AG10803 (cell line): Measurements from ENCODE around the gene ROR2.
A peak's percentile ranks its signal among the peaks of the same experiment; 100 is the strongest.

Source experiments
- DNase-seq: peaks from one replicate; pipeline ENCODE4 v3.0.0; 2010; ENCODE audit warnings: low read depth
- H3K4me3 ChIP-seq: 2 replicates; pipeline ENCODE4 v1.5.1; 2011; ENCODE audit warnings: mild to moderate bottlenecking, low read length, control low read depth
- CTCF ChIP-seq: conservative IDR thresholded peaks from 2 replicates; pipeline ENCODE4 v1.5.1; 2011; ENCODE audit warnings: mild to moderate bottlenecking, low read length, control low read depth, inconsistent platforms

The ROR2 gene

GRCh38 chr9:91886414-91887076 lies 63.5 kb downstream of the ROR2 start:
- DNase-seq, result no peak
- no peak for TF ChIP-seq CTCF
- H3K4me3 ChIP-seq, result no peak overlapping the region

DNA sequence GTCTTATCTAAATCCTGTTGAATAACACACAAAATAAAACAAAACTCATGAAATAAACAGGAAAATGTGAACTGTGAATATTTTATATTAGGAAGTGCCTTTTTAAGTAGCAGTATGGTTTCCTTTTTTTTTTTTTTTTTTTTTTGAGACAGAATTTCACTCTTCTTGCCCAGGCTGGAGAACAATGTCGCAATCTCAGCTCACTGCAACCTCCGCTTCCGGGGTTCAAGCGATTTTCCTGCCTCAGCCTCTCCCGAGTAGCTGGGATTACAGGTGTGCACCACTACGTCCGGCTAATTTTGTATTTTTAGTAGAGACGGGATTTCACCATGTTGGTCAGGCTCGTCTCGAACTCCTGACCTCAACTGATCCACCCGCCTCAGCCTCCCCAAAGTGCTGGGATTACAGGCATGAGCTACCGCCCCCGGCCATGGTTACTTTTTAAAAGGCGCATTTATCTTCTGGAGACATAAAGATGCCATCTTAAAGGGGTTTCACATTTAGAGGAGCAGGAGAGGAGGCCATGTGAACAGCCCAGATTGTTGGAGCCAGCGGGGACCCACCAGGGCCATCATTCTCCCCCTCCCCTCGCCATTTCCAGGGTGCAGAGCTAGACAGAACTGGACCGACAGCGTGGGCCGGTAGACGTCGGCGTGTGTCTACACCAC lies 64.1 kb downstream of the ROR2 start:
- TF ChIP-seq CTCF, result no peak
- H3K4me3 ChIP-seq, result no peak overlapping the region
- DNase-seq, result no peak

DNA sequence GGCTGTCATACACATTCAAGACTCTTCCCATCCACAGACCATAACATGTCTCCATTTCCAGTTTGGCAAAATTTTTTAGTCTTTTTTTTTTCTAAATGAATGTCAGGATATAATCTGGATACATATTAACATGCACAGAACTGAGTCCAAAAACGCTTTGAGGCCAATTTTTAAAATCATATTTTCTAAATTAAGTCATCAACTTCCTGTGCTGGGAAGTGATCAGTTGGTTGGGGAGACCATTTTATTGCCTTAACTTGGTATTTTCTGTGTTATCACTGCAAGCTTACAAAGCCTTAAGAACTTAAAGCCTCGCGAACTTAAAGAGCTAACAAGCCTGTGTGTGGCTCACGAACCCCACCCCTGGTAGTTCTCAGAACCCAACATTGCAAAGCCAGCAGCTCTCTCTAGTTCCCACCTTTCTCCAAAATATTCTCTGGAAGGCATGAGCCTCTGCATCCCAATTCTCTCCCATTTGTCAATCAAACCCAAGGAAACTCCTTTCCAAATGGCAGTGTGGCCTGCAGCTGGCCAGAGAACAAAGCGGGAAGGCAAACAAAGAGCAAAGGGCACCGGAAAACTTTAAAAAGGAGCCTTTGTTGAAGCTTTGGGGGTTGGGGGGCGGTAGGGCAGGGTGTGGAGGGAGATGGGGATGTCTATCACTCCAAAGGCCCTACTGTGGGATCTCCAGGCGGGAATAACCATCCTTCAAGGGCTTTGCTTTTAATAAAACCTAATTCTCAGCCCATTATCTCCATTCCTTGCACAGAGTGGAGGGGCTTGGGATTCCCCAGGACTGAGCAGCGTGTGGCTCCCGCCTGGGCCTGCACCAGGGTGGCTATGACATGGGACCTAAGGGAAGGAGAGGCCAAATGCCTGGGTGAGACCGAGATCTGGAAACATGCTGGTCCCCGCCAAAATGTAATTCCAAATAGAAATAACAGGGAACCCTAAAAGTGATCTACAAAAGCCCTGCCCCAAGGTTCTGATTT lies 65.0 kb downstream of the ROR2 start:
- H3K4me3 ChIP-seq, result no peak overlapping the region
- no peak for TF ChIP-seq CTCF
- peak; percentile 31 for DNase-seq

DNA sequence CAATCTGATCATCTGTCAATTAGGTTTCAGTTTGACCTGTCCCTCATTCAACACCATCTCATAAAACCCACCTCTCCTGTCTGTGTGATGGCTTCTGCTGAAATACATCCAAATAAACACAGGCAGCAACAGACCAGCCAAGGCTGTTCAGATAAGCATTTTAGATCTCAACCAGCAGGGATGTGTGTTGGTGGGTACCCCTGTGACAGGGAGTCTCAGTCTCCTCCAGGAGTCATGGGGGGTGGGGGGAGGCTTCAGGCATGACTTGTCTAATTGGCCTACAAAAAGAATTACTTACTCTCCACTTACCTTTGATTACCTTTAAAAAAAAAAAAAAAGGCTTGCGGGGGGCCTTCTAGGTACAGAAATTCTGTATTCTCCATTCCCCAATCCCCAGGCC lies 65.9 kb downstream of the ROR2 start:
- H3K4me3 ChIP-seq, result no peak overlapping the region
- no peak for DNase-seq
- no peak for TF ChIP-seq CTCF

DNA sequence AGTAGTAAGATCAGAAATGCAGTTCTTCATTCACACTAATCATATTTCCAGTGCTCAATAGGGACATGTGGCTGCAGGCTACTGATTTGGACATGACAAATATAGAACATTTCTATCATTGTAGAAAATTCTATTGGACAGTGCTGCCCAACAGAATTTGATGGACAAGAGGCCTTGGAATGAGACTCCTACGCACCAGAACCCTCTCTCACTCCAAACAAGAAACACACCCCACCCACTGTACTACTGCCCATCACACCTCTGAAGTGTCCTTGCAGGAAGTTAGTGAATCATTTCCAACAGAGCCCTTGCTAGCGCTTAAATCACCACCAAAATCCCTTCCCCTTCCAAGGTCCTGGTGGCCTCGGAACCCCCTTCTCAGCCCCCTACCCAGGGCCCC lies 66.5 kb downstream of the ROR2 start:
- TF ChIP-seq CTCF, result no peak
- H3K4me3 ChIP-seq, result no peak overlapping the region
- DNase-seq, result no peak

DNA sequence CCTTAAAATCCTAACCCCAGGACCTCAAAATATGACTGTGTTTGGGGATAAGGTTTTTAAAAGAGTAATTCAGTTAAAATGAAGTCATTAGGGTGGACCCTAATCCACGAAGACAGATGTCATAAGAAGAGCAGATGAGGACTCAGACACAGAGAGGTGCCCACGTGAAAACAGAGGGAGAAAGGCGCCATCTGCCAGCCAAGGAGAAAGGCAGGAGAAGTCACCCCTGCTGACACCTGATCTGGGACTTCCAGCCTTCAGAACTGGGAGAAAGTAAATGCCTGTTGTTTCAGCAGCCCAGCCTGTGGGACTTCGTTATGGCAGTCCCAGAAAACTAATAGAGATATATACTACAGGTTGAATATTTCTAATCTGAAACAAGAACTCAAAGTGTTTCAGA lies 67.4 kb downstream of the ROR2 start:
- no peak overlapping the region for H3K4me3 ChIP-seq
- DNase-seq, result no peak

More for the DNA sequence above, 67.4 kb downstream of the ROR2 start:
- TF ChIP-seq CTCF, result 0 out of 2 replicates have a peak, but pooled peaks have one; percentile 11
